Right renal cortex interstitium (tissue), 3 donors: Measurements from ENCODE around the gene PURB. TPM values are rescaled to one million over a fixed set of nuclear protein-coding genes. Genes with fewer than 3 reads are reported as not detected.
"Not testable (repeated sequence)": the region's sequence is repeated elsewhere in the genome, so short reads cannot be mapped to it uniquely, and the experiment has no call there.

Experiments used
- DNase-seq, 3 donors: peaks; one replicate each; pipeline ENCODE4 v3.0.0-alpha.2; 2013; ENCODE audit warnings: low read depth in 3 of 3, low spot score in 2 of 3
- polyA plus RNA-seq, 3 donors: library from polyadenylated mRNA; unstranded; fragments of 120-200 nt; gene quantifications; one replicate each; pipeline ENCODE4 v1.2.1, GENCODE V29; 2013; ENCODE audit not compliant: insufficient read length in 3 of 3

Gene PURB
- 10 to 100 TPM; 31.0 to 32.2 (median 32.0) TPM for polyA plus RNA-seq

DNA sequence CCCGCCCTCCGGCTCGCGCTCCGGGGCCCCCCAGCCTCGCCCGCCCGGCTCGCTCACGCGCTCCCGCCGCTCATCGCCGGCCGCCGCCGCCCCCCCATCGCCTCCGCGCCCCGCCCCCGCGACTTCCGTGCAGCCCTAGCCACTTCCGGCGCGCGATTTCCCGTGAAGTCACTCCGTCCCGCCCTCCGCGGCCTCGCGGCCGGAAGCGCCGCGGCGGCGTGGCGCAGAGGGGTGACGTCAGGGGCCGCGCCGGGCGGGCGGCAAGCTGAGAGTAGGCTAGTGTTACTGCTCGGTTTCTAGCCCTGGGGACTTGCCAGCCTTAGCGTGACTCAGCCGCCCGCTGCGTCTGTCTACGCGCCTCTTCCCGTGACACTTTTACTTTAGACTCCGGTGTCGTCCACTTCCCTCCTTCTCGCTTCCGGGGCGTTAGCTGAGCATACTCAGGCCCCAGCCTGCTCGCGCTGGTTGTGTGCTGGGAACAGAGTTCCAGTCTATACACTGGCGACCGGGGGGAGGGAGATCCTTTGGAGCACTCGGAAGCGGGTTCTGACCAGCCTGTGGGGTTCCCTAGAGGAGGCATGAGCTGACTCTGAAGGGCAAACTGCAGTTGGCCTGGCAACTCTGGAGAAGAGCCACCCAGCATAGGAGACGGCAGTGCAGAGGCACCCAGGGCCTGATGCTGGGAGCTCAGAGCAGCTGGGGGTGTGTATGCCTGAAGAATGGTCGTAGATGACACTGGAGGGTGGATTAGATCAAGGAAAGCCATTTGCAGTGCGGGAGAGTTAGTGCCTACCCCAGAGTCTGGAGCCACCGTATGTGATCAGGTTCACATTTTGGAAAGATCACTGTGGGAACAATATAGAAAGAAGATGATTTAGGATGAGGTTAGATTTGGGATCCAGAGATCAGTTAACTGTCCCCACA is at the start of gene PURB:
Gene PURB, minus strand, starts transcription at position 137 of the 924 bp plus-strand sequence. CDS start 182 bp downstream, outside the sequence.
- DNase-seq, result peak; percentile 81 to 88 (median 88)

DNA sequence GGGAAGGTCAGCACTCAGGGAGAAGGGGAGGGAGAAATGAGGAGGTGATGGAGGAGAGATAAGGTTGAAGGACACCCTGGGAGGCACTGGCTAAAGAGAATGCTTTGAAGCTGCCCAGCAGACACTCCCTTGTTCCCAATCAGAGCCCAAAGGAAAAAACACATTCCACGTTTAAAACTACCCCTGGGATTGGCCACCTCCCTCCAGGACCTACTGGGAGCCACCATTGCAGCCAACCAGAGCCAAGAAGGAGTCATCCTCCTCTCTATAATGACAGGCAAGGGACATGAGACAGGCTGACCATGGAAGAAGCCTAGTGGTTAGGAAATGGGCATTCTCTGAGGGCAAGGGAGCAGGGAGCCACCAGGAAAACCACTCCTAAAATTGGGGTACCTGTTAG is 49.7 kb upstream of the PURB start:
- DNase-seq, result no peak

DNA sequence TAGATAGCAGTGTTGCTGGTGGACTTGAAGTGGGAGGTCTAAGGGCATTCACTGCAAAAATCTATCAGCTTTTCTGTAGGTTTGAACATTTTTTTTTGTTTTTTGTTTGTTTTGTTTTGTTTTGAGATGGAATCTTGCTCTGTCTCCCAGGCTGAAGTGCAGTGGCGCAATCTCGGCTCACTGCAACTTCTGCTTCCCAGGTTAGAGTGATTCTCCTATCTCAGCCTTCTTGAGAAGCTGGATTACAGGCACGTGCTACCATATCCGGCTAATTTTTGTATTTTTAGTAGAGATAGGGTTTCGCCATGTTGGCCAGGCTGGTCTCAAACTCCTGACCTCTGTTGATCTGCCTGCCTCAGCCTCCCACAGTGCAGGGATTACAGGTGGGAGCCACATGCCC is 49.2 kb upstream of the PURB start:
- DNase-seq, result not testable (repeated sequence)

DNA sequence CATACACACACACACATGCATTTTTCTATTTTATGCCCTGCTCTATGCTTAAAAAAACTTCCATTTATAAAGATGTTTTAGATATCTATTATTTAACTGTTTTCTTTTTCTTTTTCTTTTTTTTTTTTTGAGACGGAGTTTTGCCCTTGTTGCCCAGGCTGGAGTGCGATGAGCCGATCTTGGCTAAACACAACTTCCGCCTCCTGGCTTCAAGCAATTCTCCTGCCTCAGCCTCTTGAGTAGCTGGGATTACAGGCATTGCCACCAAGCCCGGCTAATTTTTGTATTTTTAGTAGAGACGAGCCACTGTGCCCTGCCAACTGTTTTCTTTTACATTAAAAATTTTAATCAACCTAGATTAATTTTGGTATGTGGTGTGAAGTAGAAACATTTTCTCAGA is 45.6 kb upstream of the PURB start:
- no peak for DNase-seq

DNA sequence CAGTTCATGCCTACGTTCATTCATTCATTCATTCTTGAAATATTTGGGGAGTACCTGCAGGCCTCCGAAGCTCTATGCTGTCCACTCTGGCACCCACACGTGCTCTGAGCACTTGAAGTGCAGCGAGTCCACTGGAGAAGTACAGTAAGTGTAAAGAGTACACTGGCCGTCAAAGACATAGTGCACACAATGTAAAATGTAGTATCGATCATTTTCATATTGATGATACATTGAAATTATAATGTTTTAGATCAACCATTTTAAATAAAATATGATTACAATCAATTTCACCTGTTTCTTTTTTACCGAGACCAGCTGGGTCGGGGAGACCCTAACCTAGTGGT is 37.0 kb upstream of the PURB start:
- no peak for DNase-seq

DNA sequence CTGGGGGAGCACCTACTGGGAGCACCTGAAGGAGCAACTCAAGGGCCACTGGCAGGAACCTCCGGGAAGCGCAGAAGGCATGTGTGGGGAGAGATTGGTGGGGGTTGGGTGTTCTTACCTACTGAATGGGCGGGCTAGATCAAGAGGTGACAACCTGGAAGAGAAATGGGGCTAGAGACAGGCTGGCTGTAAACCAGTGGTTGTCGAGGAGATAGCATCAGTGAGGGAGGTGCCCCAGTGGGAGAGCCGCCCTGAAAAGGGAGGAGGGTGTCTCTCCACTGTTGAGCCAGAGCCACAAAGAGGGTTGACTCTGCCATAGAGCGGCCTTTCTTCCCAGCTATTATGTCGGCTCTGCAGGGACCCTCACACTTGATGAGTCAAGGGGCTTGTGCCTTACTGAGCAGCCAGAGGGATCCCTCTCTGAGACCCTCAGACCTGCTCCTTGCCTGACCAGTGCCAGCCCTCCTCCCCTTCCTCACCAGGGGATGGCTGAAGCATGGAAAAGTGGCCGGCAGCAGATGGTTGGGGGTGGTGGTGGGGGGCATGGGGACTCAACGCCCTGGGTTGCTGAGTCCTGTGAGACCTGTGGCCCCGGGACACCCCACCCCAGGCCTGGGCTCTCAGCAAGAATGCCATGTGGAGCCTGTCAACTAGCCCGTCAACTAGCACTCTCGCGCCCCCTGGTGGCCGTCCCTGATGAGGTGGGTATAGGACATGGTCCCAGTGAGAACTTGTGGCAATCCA is 36.4 kb upstream of the PURB start:
- peak in 1 of 3 donors; percentile 29 for DNase-seq

DNA sequence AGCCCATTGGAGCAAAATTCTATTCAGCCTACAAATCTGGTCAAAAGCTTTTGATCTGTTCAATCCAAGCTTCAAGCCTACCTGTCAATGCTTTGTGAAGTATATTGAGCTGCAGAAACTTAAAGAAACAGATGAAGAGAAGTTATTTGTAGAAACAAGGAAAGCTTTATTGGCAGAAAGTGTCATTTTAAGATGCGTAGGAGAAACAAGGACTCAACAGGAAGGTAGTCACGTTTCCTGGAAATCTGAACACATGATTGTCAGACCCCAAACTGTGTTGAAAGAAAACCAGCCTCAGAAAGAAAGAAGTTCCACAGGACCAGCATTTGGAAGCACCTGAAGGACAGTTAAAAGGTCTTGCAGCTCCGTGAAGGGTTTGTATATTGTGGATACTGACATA is 34.8 kb upstream of the PURB start:
- DNase-seq, result no peak

DNA sequence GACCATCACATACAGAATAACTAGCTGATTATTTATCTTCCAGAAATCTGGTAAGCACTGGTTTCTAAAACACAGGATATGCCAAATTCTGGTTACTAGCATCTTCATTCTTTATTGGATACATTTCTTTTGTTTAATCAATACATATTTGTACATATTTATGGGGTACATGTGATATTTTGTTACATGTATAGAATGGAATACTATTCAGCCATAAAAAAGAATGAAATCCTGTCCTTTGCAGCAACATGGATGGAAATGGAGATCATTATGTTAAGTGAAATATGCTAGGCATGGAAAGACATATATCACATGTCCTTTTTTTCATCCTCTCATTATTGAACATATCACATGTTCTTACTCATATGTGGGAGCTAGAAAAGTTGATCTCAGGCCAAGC is 32.7 kb upstream of the PURB start:
- DNase-seq, result no peak

DNA sequence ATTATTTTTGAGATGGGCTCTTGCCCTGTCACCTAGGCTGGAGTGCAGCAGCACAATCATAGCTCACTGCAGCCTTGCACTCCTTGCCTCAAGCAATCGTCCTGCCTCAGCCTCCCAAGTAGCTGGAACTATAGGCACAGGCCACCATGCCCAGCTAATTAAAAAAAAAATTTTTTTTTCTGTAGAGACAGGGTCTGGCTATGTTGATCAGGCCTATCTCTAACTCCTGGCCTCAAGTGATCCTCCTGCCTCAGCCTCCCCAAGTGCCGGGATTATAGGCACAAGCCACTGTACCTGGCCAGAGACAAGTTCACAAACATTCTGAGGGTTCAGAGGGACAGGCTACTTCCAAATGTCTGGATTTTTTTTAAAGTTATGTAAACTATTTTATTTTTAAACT is 32.1 kb upstream of the PURB start:
- no peak for DNase-seq

DNA sequence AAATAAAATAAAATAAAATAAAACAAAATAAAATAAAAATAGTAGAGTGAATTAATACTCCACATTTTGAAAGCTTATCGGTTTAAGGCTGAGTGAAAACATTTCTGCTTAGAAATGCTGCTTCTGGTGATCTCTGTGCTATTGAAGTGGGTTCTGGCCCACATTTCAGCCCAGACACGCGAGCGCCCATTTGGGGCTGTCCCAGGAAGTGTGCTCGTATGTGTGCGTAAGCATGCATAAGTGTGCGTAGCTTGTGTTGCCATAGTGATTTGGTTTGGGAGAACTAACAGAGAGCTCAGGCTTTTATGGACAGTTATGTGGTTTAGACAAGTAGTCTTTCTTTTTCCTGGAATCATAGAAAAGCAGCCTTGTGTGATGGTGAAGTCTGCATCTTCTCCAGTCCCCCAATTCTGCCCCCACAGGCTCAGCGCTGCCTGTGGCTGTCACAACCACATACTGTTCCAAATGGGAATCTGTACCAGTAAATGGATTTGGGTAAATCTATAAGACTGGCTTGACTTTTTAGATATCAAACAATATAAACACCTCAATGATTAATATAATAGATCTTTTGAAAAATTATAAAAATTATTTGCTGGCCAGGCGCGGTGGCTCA is 29.8 kb upstream of the PURB start:
- DNase-seq, result no peak

DNA sequence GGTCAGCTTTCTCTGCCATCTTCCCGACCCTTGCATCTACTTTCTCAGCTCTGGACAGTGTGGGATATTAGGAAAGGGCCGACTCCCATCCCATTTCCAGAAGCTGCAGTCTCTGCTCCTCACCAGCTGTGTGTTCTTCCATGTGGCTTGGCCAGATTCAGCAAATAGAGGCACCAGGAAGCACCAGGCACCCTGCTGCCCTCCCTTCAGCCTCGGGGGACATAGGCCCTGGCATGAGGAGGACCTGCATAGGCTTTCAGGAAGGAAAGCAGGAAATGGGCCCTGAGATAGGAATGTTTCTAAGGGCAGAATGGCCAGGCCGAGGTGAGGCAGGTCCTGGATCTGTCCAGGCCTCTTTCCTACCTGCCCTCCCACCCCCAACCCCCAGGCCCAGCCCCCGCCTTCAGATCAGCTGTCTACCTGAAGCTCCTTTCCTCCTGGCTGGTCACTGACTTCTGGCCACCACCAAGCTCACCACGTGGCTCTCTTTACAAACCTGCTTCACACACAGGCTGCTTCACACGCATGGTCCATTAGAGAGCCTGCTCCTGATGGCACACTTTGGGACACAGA is 27.5 kb upstream of the PURB start:
- peak in 1 of 3 donors; percentile 24 for DNase-seq

DNA sequence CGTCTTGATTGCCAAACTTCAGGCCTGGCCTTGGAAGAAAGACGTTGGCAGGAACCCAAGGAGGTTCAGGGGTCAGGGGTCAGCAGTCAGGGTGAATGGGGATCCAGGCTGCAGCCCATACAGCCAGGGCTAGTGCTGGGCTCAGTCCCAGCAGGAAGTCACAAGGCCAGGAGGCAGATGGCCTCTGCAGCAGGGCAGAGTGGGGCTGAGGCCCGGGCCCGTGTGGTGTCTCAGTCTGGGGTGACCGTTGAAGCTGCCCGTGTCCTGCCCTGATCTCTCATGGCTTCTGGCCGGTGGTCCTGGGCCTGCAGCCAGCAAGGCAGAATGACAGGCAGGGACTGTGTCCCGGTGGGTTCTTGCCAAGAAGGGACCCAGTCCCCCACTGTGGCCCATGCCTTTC is 26.6 kb upstream of the PURB start:
- no peak for DNase-seq

DNA sequence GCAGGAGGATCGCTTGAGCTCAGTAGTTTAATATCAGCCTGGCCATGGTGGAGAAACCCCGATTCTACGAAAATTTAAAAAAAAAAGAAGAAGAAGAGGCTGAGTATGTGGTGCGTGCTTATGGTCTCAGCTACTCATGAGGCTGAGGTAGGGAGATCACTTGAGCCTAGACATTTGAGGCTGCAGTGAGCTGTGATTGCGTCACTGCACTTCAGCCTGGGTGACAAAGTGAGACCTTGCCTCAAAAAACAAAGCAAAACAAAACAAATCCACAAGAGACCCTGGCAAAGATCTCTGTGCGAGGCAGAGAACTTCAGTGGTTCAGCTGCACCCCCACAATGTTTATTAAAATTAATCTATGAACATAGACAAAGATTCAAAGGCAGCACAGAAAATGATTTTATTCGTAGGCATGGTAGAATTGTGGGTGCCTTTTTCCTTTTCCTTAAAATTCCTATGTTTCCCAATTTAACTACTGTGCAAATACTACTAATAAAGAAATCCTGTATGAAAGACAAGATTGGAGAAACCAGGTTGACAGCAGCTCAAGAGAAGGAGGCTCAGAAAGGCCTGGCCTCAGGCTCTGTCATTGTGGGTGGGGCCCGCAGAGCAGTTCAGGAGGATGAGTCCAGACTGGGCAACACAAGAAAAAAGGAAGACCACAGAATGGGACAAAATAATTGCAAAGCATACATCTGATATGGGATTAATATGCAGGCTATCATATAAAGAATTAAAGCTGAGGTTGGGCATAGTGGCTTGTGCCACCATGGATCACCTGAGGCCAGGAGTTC is 24.5 kb upstream of the PURB start:
- no peak for DNase-seq

DNA sequence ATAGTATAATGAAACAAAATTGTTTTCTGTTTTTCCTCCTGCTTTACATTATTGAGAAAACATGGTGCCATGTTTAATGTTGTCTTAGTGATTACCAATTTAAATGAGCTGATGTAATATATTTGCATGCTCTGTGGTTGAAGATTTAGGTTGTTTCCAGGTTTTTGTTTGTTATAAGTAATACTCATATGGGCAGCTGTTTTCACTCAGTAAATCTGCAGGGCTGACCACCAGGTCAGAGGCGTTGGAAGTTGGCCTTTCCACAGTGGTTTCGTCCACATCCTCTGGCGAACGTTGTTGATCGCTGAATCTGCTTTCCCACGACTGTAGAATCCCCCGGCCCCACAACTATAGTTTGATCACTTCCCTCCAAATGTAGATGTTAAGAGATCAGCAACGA is 21.6 kb upstream of the PURB start:
- DNase-seq, result no peak

DNA sequence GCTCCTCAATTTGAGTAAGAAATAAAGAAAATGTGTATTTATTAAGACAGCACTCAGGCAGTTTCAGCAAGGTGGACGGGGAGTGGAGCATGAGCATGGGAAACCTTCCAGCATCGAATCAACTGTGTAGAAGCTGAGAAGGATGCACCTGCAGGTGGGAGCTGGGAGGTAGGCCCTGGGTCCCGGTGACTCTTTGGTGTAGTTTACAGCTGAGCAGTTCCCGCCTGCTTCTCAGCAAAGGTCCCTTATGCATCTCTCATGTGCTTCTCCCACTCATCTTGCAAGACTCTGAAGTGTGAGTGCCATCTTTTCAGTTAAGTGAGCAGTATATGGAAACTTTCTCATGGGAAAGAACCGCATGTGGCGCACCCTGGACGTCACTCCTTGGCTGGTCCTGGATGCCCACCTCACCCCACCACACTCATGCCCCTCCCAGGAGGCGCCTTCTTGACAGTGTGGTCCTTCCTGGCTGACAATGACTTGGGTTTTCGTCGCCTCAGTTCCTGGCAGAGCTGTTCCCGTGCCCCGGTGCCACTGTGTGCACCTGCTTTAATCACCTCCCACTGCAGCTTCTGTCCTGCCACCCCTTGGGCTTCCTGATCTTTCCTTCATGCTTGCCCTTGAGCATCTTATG is 19.8 kb upstream of the PURB start:
- DNase-seq, result no peak

DNA sequence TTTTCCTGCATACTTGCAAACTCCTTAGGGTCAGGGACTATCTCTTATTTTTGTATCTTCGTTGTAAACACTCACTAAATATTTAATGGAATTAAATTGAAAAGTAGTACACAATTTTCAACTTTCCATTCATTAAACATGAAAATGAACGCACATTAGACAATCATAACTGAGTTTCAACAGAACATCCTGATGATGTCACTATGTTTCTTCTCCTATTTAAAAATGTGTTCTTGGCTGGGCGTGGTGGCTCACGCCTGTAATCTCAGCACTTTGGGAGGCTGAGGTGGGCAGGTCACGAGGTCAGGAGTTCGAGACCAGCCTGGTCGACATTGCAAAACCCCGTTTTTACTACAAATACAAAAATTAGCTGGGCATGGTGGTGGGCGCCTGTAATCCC is 14.1 kb upstream of the PURB start:
- no peak for DNase-seq

DNA sequence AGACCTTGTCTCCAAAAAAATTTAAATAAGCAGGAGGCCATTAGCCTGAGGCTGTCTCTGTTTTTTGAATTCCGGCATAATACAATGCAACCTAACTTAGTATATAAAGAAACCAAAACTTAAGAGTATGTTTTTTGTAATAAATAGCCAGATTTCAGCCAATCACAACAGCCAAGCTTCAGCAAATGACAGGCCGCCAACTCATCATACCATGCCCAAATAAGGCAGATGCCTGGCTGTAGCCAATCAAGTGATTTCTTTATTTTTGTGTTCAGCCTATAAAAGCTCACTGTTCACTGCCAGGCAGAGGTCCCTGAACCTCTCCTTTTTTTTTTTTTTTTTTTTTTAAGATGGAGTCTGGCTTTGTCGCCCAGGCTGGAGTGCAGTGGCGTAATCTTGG is 12.7 kb upstream of the PURB start:
- no peak for DNase-seq

DNA sequence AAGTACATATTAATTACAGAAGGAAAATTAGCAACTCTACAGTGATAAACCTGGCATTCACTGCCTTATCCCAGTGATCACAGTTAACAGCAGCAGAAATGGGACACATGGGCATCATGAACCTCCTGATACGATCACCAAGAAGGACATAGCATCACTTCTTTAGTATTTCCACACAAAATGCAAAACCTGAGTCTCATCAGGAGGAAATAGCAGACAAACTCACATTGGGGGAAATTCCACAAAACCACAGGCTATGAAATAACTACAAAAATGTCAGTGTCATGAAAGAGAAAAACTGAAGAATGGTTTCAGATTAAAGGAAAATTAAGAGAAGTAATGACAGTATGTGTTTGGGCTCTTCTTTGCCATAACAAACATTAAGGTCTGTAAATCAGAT is 12.0 kb upstream of the PURB start:
- DNase-seq, result no peak

DNA sequence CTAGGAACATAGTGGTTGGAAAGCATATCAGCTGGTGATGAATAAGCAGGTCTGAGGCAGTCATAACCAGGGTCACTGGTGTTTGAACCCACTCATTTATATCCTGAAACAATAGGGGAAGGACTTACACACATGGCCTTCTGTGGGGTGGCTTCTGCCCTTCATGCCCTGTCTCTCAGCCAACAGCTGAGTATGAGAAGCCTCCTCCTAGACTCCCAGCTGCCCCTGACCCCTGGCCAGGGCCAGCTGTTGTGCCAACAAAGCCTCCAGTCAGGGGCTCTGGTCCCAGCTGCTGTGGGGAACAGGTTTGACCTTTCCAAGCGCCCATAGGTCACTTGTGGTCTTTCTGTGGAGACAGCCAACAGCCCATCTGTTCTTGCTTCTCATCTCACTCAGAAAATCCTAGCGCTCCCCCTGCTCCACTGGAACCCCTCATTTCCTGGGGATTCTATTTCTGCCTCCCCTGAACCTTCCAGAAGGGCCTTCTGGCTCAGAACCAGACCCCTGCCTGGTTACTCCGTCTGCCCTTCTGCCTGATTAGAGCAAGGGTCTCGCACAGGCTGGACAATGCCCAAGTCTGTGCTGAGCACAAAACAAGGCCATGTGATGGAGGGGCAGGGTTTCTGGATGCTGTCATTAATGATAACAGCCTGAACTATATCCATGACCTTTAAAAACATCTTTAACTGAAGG is 9.7 kb upstream of the PURB start:
- no peak for DNase-seq
